Activated CD4-positive, alpha-beta T cell treated with anti-CD3 and anti-CD28 coated beads, Interleukin-2, amount 50 U/mL, for 48 hours (primary cell): ENCODE results near the gene SF3B6.

Experiments
- DNase-seq, 2 experiments: peaks; one replicate each; pipeline ENCODE4 v3.0.0-alpha.2; 2020

SF3B6 gene

GRCh38 chr2:24088821-24089359 lies 12.8 kb upstream of the SF3B6 start:
- no peak for DNase-seq

- no peak for DNase-seq
Observed at GRCh38 chr2:24087032-24087431, 10.9 kb upstream of the SF3B6 start.

DNA sequence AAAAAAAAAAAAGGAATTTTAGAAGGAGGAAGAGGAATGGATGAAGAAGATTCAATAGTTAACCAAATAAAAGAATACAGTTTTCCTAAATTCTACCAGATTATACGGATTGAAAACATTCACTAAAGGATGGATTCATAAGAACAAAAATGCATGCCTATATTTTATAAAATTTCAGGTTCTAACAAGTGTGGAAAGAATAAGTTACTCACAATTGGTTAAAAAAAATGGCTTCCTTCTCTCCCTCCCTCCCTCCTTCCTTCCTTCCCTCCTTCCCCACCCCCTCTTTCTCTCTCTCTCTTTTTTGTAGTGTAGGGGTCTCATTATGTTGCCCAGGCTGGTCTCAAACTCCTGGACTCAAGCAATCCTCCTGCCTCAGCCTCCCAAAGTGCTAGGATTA lies 10.1 kb upstream of the SF3B6 start:
- no peak for DNase-seq

- no peak for DNase-seq
Observed at GRCh38 chr2:24085200-24085489, 9.0 kb upstream of the SF3B6 start.

GRCh38 chr2:24084386-24085199 lies 8.5 kb upstream of the SF3B6 start, which contains the start of gene TP53I3:
TP53I3 (minus strand) TSS chr2:24084834; CDS start chr2:24084326, 508 bp downstream.
- DNase-seq: peak; percentile 87 to 89

- no peak for DNase-seq
Observed at GRCh38 chr2:24083567-24084385, 7.7 kb upstream of the SF3B6 start.

- no peak for DNase-seq
Observed at GRCh38 chr2:24082787-24083566, 6.9 kb upstream of the SF3B6 start.

- no peak for DNase-seq
Observed at GRCh38 chr2:24080701-24081100, 4.6 kb upstream of the SF3B6 start.

- DNase-seq: no peak
Observed at GRCh38 chr2:24077879-24078278, 1.8 kb upstream of the SF3B6 start.

DNA sequence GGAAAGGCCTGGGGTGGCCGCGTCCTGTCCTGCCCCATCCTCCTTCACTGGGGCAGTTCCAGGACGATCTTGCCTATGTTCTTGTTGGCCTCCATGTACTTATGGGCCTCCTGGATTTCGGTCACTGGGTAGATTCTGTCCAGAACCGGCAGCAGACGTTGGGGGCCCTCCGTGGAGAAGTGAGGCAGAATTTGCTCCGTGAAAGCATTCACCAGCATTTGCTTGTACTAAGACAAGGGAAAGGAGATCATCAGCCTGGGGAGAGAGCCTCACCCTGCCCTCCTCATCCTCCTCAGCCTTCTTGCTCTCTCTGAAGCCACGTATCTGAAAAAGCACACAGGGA lies 1.4 kb upstream of the SF3B6 start:
- no peak for DNase-seq

DNA sequence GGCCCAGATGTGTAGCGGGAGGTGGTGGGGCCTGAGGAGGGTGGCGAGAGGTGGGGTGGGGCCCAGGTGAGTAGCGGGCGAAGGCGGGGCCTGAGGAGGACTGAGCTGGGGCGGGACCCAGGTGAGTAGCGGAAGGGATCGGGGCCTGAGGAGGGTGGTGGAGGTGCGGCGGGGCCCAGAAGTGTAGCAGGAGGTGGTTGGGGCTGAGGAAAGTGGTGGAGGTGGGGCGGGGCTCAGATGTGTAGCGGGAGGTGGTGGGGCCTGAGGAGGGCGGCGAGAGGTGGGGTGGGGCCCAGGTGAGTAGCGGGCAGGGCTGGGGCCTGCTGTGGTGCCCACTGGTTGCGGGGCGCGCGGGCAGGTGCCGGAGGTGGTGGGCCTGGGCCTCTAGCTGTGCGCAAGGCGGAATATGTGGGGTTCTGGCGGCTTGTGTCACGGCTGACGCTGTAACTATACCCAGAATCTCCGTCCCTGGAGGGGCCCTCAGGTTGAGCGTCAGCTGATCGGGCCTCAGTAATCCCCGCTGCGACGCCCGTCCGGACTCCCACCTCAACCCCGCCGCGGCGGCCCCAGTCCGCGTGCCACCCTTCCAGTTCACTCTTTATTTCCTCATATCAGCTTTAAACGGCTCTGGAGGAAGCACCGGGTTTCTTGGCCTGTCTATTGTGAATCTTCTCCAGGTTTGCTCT lies 866 bp upstream of the SF3B6 start:
- DNase-seq: no peak

- no peak for DNase-seq
Observed at GRCh38 chr2:24075259-24075658, 867 bp downstream of the SF3B6 start.

GRCh38 chr2:24073816-24074215 lies 2.3 kb downstream of the SF3B6 start:
- peak in 1 of 2 experiments; percentile 9 for DNase-seq

DNA sequence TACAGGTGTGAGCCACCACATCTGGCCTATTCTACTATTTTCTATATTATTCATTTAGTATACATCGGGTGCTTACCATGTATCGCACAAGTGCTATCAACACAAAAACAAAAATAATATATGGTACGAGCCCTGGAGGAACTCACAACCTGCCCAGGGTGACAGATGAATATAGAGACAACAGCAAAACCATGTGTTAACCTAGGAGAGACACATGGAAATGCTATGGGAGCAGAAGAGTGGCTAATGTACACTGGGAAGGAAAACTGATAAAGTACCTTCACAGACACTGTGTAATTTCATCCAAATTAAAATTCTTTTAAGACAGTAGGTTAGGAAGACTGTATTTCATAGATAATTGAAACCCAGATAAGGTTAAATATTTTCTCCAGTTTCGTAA lies 3.9 kb downstream of the SF3B6 start:
- DNase-seq: no peak

DNA sequence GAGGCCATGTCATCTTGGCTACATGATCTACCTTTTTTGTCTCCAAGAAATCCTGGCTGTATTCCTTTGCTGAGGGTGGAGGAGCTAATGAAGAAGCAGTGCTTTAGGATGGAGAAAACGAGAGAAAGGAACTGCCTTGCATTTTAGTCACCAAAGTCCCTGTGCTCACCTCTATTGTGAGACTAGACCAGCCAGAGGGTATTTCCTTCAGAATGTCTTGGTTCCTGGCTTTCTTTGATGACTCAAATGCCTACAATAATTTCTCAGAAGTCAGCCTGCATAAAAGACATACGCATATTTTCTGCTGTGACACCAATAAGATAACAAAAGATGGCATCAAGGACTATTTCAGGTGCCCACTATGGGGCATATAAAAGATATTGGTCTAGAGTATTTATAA lies 10.8 kb downstream of the SF3B6 start:
- DNase-seq: no peak

- DNase-seq: no peak
Observed at GRCh38 chr2:24058564-24059271, 17.4 kb downstream of the SF3B6 start.

DNA sequence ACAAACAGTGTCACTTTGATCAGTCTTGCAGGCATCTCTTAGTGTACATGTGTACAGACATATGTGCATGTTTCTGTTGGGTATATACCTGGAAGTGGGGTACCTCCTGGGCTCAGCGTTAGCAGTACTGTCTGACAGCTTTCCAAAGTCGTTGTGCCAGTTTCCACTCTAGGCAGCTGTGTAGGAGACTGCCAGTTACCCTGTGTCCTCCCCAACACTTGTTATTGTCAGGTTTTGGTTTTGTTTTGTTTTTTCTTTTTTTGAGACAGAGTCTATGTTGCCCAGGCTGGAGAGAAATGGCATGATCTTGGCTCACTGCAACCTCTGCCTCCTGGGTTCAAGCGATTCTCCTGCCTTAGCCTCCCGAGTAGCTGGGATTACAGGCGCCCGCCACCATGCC lies 20.4 kb downstream of the SF3B6 start:
- DNase-seq: no peak

GRCh38 chr2:24054366-24055010 lies 21.6 kb downstream of the SF3B6 start:
- DNase-seq: no peak

DNA sequence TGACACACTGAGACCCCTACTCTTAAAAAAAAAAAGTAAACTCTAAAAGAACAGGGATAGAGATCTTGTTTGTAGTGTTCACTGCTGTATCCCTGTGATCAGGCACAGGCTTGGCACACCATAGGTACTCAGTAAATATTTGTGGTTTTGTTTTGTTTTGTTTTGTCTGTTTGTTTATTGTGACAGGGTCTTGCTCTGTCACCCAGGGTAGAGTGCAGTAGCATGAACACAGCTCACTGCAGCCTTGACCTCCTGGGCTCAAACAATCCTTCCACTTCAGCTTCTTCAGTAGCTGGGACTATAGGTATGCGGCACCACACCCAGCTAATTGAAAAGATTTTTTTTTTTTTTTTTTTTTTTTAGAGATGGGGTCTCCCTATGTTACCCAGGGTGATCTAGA lies 23.2 kb downstream of the SF3B6 start:
- DNase-seq: no peak

GRCh38 chr2:24051833-24052232 lies 24.3 kb downstream of the SF3B6 start:
- no peak for DNase-seq
